HepG2 (cell line): ENCODE measurements around the gene SLC4A5.

ENCODE experiments used
- ARNT ChIP-seq: fragments of 450-650 bp; IDR thresholded peaks from 2 replicates; pipeline ENCODE4 v1.6.1; 2017
- ATF6 ChIP-seq: sonication (generic); formaldehyde crosslinking; conservative IDR thresholded peaks from 2 replicates; pipeline ENCODE4 v1.4.0; 2020; ENCODE audit warnings: missing genetic modification reagents
- CBX2 ChIP-seq, 2 experiments: fragments of 200-600 bp in 1 of 2; sonication (generic); formaldehyde crosslinking in 1 of 2; IDR thresholded peaks; 2 replicates each; pipeline versions ENCODE4 v1.7.0 to v1.8.1; 2018 to 2022; ENCODE audit warnings: low read depth in 2 of 2, low read length in 1 of 2, mild to moderate bottlenecking in 1 of 2, missing genetic modification reagents in 1 of 2
- ESRRA ChIP-seq: sonication (generic); formaldehyde crosslinking; IDR thresholded peaks from 2 replicates; pipeline ENCODE4 v1.5.1; 2020; ENCODE audit warnings: mild to moderate bottlenecking, low read depth, missing genetic modification reagents
- JUN ChIP-seq: sonication (generic); formaldehyde crosslinking; IDR thresholded peaks from 2 replicates; pipeline ENCODE4 v1.4.0; 2020; ENCODE audit warnings: mild to moderate bottlenecking, missing genetic modification reagents
- PCBP2 ChIP-seq: fragments of 200-400 bp; formaldehyde crosslinking; optimal IDR thresholded peaks from 2 replicates; pipeline ENCODE3; 2018; ENCODE audit warnings: low read length, low read depth; ENCODE audit not compliant: poor library complexity, severe bottlenecking
- POLR2A ChIP-seq, 2 experiments: IDR thresholded peaks; 2 replicates each; pipeline ENCODE4 v1.6.1; 2011; ENCODE audit warnings: low read depth in 2 of 2, low read length in 2 of 2, mild to moderate bottlenecking in 1 of 2, moderate library complexity in 1 of 2; ENCODE audit not compliant: insufficient read depth in 1 of 2
- SIN3A ChIP-seq: IDR thresholded peaks from 2 replicates; pipeline ENCODE4 v1.6.1; 2011; ENCODE audit warnings: low read depth, mild to moderate bottlenecking, control low read depth, low read length, borderline replicate concordance
- ZBTB8A ChIP-seq: sonication (generic); formaldehyde crosslinking; IDR thresholded peaks from 2 replicates; pipeline ENCODE4 v1.4.0; 2020; ENCODE audit warnings: mild to moderate bottlenecking, low read depth, missing genetic modification reagents, borderline replicate concordance
- ZNF224 ChIP-seq: sonication (generic); formaldehyde crosslinking; IDR thresholded peaks from 2 replicates; pipeline ENCODE4 v1.5.0; 2020; ENCODE audit warnings: mild to moderate bottlenecking, missing genetic modification reagents
- ZNF3 ChIP-seq: IDR thresholded peaks from 2 replicates; pipeline ENCODE4 v1.7.0; 2017; ENCODE audit warnings: inconsistent platforms
- ZNF468 ChIP-seq: sonication (generic); formaldehyde crosslinking; IDR thresholded peaks from 2 replicates; pipeline ENCODE4 v1.8.0; 2022; ENCODE audit warnings: mild to moderate bottlenecking, moderate library complexity, missing genetic modification reagents
- ZNF766 ChIP-seq: sonication (generic); formaldehyde crosslinking; IDR thresholded peaks from 2 replicates; pipeline ENCODE4 v1.5.0; 2020; ENCODE audit warnings: missing genetic modification reagents, borderline replicate concordance
- ZNF83 ChIP-seq: sonication (generic); formaldehyde crosslinking; IDR thresholded peaks from 2 replicates; pipeline ENCODE4 v1.4.0; 2020; ENCODE audit warnings: missing genetic modification reagents, mild to moderate bottlenecking, borderline replicate concordance

GRCh38 chr2:74206180-74206688 is 137.0 kb downstream of the SLC4A5 start:
- no peak for TF ChIP-seq ZNF766
- TF ChIP-seq ZBTB8A (CRISPR knock-in tag) = no peak
- no peak for TF ChIP-seq ATF6 (CRISPR knock-in tag)
- TF ChIP-seq CBX2 (IDR thresholded peaks at IDR 0.05; ENCODE audit: low read depth, low read length) = no peak
- no peak for TF ChIP-seq CBX2 (CRISPR knock-in tag; IDR thresholded peaks at IDR 0.05; ENCODE audit: low read depth)
- TF ChIP-seq ARNT = no peak
- TF ChIP-seq ZNF83 = no peak
- TF ChIP-seq SIN3A = no peak
- TF ChIP-seq ZNF3 = no peak
- TF ChIP-seq JUN = no peak
- TF ChIP-seq ZNF224 = no peak
- no peak for TF ChIP-seq ESRRA (CRISPR knock-in tag)
- TF ChIP-seq PCBP2 = no peak
- no peak for TF ChIP-seq ZNF468
- TF ChIP-seq POLR2A (IDR thresholded peaks at IDR 0.05; ENCODE audit: insufficient read depth in 1 of 2, low read depth in 2 of 2, low read length in 2 of 2) = no peak
